Erythroblast (primary cell): ENCODE results near the gene ANKMY2.

ENCODE experiments used
- DNase-seq, 2 experiments: peaks; one replicate each; lab custom pipeline; 2025; lab: John Stamatoyannopoulos, UW
- GATA1 ChIP-seq: IDR thresholded peaks from 2 replicates; pipeline ENCODE4 v1.6.1; 2011; ENCODE audit warnings: low read depth, mild to moderate bottlenecking, control low read depth, low read length, moderate library complexity
- POLR2A ChIP-seq: IDR thresholded peaks from 2 replicates; pipeline ENCODE4 v1.6.1; 2011; ENCODE audit warnings: mild to moderate bottlenecking, low read length

The ANKMY2 gene

DNA sequence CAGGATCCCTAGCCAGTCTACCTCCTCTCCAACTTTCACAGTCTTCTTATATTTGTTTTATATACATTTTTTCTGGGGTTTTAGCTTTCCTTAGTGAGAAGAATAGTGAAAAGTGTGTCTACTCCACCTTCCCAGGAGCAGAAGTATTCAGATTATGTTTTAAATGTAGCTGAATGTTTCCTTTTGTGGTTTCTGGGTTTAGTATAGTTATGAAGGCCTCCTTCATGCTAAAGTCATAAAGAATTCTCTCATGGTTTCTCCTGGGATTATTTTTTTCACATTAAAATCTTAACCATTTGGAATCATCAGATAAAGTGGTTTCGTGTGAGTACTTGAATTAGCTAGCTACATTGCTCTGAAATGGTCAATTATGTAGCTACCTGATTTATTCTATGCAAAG is 50.9 kb downstream of the ANKMY2 start:
- TF ChIP-seq POLR2A (no peak), GATA1 (no peak)
- no peak for DNase-seq

DNA sequence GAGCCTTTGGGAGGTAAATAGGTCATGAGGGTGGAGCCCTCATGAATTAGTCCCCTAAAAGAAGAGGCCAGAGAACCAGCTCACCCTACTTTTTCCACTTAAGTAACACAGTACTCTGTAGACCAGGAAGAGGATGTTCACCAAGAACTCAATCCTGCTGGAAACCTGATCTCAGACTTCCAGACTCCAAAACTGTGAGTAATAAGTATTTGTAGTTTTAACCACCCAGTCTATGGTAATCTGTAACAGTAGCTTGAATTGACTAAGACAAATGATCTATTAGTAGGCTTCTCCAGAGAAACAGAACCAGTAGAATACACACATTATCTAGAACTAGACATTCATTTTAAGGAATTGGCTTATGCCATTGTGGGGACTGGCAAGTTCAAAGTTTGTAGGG is 51.5 kb downstream of the ANKMY2 start:
- no peak for TF ChIP-seq POLR2A
- TF ChIP-seq GATA1, result no peak
- DNase-seq, result no peak

DNA sequence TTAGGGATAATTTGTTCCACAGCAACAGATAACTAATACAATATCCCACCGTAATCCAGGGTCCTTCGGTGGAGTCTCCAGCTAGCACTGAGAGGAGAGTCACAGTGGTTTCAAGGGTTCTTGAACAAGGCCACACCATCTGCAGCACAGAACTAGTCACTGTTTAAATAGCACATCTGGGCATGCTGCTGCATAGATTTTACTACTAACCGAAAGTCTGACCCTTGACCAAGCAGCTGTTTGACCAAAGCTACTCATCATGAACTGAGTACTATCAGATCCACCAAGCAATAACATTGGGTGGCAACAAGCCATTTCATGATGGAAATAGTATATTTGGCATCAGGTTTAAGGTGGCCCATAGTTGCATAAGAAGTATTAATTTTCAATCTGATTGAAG is 53.2 kb downstream of the ANKMY2 start:
- TF ChIP-seq POLR2A (no peak), GATA1 (no peak)
- no peak for DNase-seq

DNA sequence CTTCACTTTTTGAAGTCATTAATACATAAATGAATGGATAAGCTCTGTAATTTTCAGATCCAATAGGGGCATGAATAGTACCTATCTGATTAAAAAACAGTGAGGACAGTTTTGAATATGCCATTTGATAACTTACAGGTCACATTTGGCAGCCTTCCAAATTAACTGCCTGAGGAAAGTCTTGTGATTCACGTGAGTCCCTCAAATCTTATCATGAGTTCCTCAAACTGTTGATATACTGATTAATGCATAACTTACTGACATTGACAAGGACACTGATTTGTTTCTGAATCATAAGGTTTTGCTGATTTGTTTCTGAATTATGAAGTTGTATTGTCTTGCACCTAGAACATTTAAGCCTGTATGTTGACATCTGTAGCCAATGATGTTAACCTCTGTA is 55.1 kb downstream of the ANKMY2 start:
- DNase-seq, result peak in 1 of 2 experiments; percentile 33
- no peak for TF ChIP-seq GATA1
- no peak for TF ChIP-seq POLR2A

DNA sequence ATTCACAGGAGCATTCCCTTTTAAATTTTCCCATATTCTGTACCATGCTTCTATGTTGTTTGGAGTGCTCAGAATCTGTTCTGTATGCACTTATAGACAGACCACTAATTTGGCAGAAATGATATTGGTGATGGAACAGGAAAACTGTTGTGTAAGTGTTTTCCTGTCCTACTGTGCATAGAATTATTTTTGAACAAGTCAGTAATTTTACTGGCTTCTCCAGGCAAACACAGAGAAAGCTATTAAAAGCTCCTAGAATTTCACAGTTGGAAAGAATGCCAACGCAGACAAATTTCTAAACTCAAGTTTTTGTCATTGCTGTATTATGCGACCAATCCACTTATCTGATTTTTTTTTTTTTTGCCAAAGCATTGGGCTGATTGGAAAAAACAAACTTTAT is 55.7 kb downstream of the ANKMY2 start:
- DNase-seq, result no peak
- no peak for TF ChIP-seq POLR2A
- TF ChIP-seq GATA1, result no peak

DNA sequence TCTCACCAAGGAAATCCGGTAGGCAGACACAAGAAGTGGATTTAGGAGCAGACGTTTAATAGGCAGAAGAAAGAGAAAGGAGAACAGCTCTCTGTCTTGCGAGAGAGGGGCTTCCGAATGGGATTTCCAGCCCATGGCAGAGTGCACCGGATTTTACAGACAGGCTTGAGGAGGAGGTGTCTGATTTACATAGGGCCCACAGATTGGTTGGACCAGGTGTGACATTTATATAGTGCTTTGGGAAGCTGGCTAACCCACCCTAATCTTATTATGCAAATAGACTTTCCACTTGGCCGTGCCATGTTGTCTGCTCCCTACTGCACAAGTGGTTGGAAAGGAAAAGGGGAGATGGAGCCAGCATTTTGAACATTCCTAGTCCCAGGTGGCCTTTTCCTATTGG is 57.8 kb downstream of the ANKMY2 start:
- TF ChIP-seq GATA1 (no peak), POLR2A (no peak)
- DNase-seq, result no peak

DNA sequence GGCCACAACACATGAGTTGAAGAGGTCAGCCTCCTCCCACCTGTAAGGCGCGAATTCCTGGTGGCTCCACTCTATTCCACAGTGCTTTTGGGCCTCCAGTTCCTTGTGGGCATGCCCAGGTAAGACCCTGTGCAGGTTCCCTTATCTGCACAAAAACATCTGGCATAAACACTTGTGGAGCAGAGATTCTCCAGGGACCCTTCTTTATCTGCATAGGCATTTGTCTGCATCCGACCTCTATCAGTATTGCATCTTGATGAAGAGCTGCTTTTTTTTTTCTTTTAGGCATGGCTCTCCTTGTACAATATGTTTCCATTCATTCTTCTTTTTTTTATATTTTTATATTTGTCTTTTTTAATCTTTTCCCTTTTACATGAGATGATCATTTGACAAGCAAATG is 58.4 kb downstream of the ANKMY2 start:
- no peak for DNase-seq
- TF ChIP-seq POLR2A (no peak), GATA1 (no peak)

DNA sequence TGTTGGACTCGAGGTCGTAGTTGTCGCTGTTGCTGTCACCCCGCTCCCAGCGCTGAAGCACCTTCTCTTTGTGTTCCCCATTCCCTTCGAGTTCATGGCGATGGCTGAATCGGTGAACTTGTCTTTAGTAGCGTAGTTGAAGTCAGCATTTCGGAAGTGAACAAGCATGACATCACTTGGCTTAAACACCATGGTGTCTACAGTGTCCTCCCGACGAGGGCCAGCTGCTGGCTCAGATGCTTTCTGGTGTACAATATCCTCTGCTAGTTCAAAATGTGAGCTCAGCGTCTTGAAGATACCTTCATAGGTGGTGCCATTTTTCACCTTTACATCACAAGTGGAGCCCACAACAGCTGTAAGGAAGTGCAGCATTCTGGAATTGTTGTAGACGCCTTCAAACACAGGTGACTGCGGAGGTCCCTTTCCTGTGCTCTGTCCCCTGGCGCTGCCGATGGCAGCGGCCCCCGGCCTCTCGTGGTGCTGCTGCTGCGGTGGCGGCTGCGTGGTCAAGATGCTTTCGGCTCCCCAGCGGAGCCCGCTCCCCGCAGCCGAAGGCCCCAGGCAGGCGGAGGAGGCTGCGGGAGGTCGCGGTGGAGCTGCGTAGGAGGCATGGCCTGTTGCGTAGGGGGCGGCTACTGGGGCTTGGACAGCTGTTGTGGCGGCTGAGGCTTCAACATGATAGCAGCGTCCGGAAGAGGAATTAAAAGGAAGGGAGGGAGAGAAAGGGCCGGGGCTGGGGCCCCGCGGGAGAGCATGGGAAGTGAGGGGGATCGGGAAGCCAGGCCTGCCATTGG is 59.3 kb downstream of the ANKMY2 start:
- no peak for DNase-seq
- no peak for TF ChIP-seq GATA1
- no peak for TF ChIP-seq POLR2A

DNA sequence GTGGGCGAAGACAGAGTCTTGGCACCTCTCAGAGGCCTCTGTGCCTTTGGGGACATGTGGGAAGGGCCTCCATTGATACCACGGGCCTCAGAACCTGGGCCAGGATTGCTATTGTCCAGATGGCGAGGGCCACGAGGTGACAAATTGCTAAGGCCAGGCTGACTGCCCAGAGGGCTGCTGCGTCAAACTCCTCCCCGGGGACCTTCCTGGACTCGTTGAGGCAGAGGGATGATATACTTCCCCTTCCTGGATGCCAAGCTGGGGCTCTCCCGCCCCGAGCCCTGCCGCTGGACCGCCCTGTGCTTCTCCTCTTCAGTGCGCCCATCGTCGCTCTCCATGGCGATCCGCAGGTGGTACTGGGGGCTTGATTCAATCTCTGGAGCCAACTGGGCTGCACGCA is 60.0 kb downstream of the ANKMY2 start:
- DNase-seq, result no peak
- TF ChIP-seq POLR2A (no peak), GATA1 (no peak)

DNA sequence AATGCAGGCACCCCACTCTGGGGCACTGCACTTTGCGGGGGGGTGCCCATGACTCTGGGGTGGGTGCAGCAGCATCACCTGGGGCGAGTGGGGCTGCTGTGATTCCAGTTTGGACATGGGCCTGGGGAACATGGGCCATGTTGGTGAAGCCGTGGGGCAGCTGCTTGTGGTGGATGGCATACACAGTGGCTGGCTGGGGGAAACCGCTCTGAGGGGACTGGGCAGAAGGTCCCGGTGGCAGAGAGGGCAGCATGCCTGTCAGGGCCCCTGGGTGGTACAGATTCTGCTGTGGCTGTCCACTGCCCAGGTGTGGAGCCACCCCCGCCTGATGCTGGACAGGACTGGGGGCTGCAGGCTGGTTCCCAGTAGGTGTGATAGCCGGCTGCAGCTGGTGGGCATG is 61.7 kb downstream of the ANKMY2 start:
- TF ChIP-seq POLR2A, result no peak
- TF ChIP-seq GATA1, result no peak
- DNase-seq, result no peak

DNA sequence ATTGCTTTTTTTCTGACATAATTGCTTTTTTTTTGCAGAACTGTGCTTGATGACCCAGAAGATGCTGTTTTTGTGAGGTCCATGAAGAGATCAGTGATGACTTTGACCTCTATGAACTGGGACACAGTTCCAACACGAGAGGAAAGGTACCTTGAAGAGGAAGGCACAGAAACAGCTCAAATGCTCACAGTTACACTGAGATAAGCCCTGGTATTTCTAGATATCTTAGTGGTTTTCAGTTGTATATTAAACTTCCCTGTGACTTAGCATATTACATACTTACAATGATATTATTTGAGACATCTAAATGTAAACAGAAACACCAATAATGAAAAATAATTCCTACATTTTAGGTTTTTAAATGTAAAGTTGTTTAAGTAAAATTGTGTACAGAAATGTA is 64.3 kb downstream of the ANKMY2 start:
- no peak for TF ChIP-seq GATA1
- TF ChIP-seq POLR2A, result no peak
- DNase-seq, result no peak

DNA sequence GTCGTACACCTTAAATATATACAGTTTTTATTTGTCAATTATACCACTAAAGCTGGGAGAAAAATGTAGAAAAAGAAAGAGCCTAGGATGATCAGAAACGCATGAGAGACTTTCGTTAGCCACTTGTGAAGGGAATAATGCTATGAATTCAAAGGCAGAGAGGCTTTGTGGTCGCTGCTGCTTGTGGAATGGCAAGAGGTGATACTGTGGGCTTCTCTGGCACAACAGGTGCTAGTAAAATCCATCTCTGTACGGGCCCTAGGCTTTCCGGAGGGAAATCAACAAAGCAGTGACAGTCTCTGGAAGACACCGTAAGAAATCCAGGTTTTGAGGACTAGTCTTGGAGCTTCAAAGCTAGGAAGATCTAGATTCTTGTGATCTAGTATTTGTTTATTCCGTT is 66.3 kb downstream of the ANKMY2 start:
- no peak for TF ChIP-seq POLR2A
- TF ChIP-seq GATA1, result no peak
- DNase-seq, result no peak

DNA sequence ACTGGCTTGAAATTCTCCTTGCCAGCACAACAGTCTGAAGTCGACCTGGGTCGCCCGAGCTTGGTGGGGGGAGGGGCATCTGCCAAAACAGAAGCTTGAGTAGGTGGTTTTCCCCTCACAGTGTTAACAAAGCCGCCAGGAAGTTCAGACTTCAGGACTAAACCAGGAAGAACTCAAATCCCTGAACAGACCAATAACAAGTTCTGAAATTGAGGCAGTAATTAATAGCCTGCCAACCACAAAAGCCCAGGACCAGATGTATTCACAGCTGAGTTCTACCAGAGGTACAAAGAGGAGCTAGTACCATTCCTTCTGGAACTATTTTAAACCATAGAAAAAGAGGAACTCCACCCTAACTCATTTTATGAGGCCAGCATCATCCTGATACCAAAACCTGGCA is 73.6 kb downstream of the ANKMY2 start:
- no peak for DNase-seq
- TF ChIP-seq GATA1 (no peak), POLR2A (no peak)

DNA sequence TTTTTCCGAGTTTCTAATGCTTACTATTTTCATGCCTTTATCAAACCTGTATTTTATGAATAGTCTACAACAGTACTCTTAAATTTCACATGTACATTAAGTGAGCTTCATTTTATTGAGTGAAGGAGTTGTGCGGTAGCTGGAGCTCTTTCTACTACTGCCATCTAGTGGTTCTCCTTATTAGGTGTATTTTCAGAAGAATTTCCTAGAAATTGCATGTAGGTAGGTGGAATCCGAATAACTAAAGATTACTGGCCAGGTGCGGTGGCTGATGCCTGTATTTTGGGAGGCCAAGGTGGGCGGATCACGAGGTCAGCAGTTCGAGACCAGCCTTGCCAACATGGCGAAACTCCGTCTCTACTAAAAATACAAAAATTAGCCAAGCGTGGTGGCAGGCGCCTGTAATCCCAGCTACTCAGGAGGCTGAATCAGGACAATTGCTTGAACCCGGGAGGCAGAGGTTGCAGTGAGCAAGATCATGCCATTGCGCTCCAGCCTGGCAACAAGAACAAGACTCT is 80.6 kb downstream of the ANKMY2 start:
- TF ChIP-seq POLR2A (no peak), GATA1 (no peak)
- DNase-seq, result peak; percentile 51 to 70

DNA sequence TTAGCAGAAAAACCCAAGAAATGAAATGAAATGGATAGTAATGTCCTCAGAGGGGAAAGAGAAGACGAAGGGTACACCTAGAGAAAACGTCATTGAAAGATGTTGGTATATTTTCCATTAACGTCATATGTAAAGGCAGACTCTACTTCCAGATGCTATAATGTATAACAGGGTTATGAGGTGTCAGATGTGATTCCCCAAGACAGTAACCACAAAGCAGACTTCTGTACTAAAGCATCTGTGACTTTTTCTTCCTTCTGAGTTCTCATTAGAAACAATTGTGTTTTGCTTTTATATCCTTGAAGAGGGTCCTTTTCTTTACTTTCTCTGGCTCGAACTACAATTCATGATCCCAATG is 81.6 kb downstream of the ANKMY2 start:
- no peak for DNase-seq
- no peak for TF ChIP-seq GATA1
- no peak for TF ChIP-seq POLR2A
